ENCODE results near the gene DLG5.

DLG5 gene

GRCh38 chr10:77915319-77916105 is 11.0 kb downstream of the DLG5 start:
- H3K9me3 ChIP-seq (ENCODE audit: insufficient read depth, low read depth, low read length): no peaks in the 10 kb centered on the region
- H3K9ac ChIP-seq (ENCODE audit: low read depth, low read length, poor library complexity, severe bottlenecking): no peak overlapping the region
- no peak overlapping the region for H3K4me2 ChIP-seq (ENCODE audit: low read depth, low read length, poor library complexity, severe bottlenecking)
- no peak for TF ChIP-seq CTCF (conservative IDR thresholded peaks at IDR 0.05; ENCODE audit: low read length)
- TF ChIP-seq EZH2phosphoT487 (IDR thresholded peaks at IDR 0.05; ENCODE audit: borderline replicate concordance): no peak
- no peaks in the 10 kb centered on the region for H3K36me3 ChIP-seq (ENCODE audit: insufficient read depth, low read length)
- peaks cover 16% of the 10 kb centered on the region for H3K4me1 ChIP-seq (ENCODE audit: insufficient read depth, low read length, poor library complexity, severe bottlenecking)
- no peaks in the 10 kb centered on the region for H3F3A ChIP-seq (ENCODE audit: low read depth)
- peaks cover 15% of the 10 kb centered on the region for H4K20me1 ChIP-seq (ENCODE audit: insufficient read depth, low read length, poor library complexity, severe bottlenecking)
- H3K4me3 ChIP-seq (ENCODE audit: low read length, poor library complexity, severe bottlenecking): no peak overlapping the region
- peaks cover 73% of the 10 kb centered on the region for H3K79me2 ChIP-seq (ENCODE audit: insufficient read depth, low read length)
- no peaks in the 10 kb centered on the region for H3K27me3 ChIP-seq (ENCODE audit: insufficient read depth, low read length, poor library complexity, severe bottlenecking)
- no peaks in the 10 kb centered on the region for H3K9me2 ChIP-seq (replicated peaks; ENCODE audit: low read depth, low read length)
- no peak overlapping the region for H2AFZ ChIP-seq (ENCODE audit: low read length)

GRCh38 chr10:77913090-77913489 is 13.5 kb downstream of the DLG5 start:
- H3K27me3 ChIP-seq (ENCODE audit: insufficient read depth, low read length, poor library complexity, severe bottlenecking): no peaks in the 10 kb centered on the region
- H2AFZ ChIP-seq (ENCODE audit: low read length): no peak overlapping the region
- no peaks in the 10 kb centered on the region for H3K9me2 ChIP-seq (replicated peaks; ENCODE audit: low read depth, low read length)
- H3K79me2 ChIP-seq (ENCODE audit: insufficient read depth, low read length): peaks cover 71% of the 10 kb centered on the region
- no peak overlapping the region for H3K9ac ChIP-seq (ENCODE audit: low read depth, low read length, poor library complexity, severe bottlenecking)
- H3K9me3 ChIP-seq (ENCODE audit: insufficient read depth, low read depth, low read length): no peaks in the 10 kb centered on the region
- no peak overlapping the region for H3K4me3 ChIP-seq (ENCODE audit: low read length, poor library complexity, severe bottlenecking)
- peaks cover 10% of the 10 kb centered on the region for H3K4me1 ChIP-seq (ENCODE audit: insufficient read depth, low read length, poor library complexity, severe bottlenecking)
- H3F3A ChIP-seq (ENCODE audit: low read depth): no peaks in the 10 kb centered on the region
- no peak for TF ChIP-seq EZH2phosphoT487 (IDR thresholded peaks at IDR 0.05; ENCODE audit: borderline replicate concordance)
- no peak for TF ChIP-seq CTCF (conservative IDR thresholded peaks at IDR 0.05; ENCODE audit: low read length)
- peaks cover 7% of the 10 kb centered on the region for H4K20me1 ChIP-seq (ENCODE audit: insufficient read depth, low read length, poor library complexity, severe bottlenecking)
- H3K36me3 ChIP-seq (ENCODE audit: insufficient read depth, low read length): no peaks in the 10 kb centered on the region
- H3K4me2 ChIP-seq (ENCODE audit: low read depth, low read length, poor library complexity, severe bottlenecking): no peak overlapping the region

GRCh38 chr10:77912576-77912975 is 14.0 kb downstream of the DLG5 start:
- H3K4me1 ChIP-seq (ENCODE audit: insufficient read depth, low read length, poor library complexity, severe bottlenecking): peaks cover 10% of the 10 kb centered on the region
- no peak overlapping the region for H3K4me2 ChIP-seq (ENCODE audit: low read depth, low read length, poor library complexity, severe bottlenecking)

More at GRCh38 chr10:77912576-77912975, 14.0 kb downstream of the DLG5 start:
- H3K9me3 ChIP-seq (ENCODE audit: insufficient read depth, low read depth, low read length): no peaks in the 10 kb centered on the region
- no peaks in the 10 kb centered on the region for H3F3A ChIP-seq (ENCODE audit: low read depth)
- peaks cover 76% of the 10 kb centered on the region for H3K79me2 ChIP-seq (ENCODE audit: insufficient read depth, low read length)
- no peak overlapping the region for H3K9ac ChIP-seq (ENCODE audit: low read depth, low read length, poor library complexity, severe bottlenecking)
- no peaks in the 10 kb centered on the region for H3K36me3 ChIP-seq (ENCODE audit: insufficient read depth, low read length)
- no peaks in the 10 kb centered on the region for H3K27me3 ChIP-seq (ENCODE audit: insufficient read depth, low read length, poor library complexity, severe bottlenecking)
- peaks cover 7% of the 10 kb centered on the region for H4K20me1 ChIP-seq (ENCODE audit: insufficient read depth, low read length, poor library complexity, severe bottlenecking)
- no peak overlapping the region for H2AFZ ChIP-seq (ENCODE audit: low read length)
- TF ChIP-seq CTCF (conservative IDR thresholded peaks at IDR 0.05; ENCODE audit: low read length): no peak
- no peak for TF ChIP-seq EZH2phosphoT487 (IDR thresholded peaks at IDR 0.05; ENCODE audit: borderline replicate concordance)
- H3K9me2 ChIP-seq (replicated peaks; ENCODE audit: low read depth, low read length): no peaks in the 10 kb centered on the region
- no peak overlapping the region for H3K4me3 ChIP-seq (ENCODE audit: low read length, poor library complexity, severe bottlenecking)

Data from Loucy (cell line).